ENCODE measurements around the gene LAMC1.

DNA sequence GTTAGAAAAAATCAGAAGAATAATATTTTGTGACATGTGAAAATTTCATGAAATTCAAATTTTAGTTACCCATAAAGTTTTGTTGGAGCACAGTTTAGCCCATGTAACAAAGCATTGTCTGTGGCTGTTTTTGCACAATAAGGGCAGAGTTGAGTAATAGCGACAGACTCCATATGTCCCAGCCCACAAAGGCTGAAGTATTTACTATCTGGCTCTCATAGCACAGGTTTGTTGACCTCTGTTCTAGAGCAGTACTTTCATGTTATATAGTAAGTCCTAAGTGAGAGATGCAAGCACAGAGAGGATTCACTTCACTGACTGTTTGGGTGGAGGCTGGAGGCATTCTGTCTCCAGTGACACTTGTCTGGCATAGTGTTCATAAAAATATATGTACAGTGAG, 6.8 kb downstream of the LAMC1 start:
- TF ChIP-seq, protein P1, sequence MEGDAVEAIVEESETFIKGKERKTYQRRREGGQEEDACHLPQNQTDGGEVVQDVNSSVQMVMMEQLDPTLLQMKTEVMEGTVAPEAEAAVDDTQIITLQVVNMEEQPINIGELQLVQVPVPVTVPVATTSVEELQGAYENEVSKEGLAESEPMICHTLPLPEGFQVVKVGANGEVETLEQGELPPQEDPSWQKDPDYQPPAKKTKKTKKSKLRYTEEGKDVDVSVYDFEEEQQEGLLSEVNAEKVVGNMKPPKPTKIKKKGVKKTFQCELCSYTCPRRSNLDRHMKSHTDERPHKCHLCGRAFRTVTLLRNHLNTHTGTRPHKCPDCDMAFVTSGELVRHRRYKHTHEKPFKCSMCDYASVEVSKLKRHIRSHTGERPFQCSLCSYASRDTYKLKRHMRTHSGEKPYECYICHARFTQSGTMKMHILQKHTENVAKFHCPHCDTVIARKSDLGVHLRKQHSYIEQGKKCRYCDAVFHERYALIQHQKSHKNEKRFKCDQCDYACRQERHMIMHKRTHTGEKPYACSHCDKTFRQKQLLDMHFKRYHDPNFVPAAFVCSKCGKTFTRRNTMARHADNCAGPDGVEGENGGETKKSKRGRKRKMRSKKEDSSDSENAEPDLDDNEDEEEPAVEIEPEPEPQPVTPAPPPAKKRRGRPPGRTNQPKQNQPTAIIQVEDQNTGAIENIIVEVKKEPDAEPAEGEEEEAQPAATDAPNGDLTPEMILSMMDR (IDR thresholded peaks at IDR 0.05; ENCODE audit: poor library complexity, severe bottlenecking): no peak
- TF ChIP-seq, protein P2, sequence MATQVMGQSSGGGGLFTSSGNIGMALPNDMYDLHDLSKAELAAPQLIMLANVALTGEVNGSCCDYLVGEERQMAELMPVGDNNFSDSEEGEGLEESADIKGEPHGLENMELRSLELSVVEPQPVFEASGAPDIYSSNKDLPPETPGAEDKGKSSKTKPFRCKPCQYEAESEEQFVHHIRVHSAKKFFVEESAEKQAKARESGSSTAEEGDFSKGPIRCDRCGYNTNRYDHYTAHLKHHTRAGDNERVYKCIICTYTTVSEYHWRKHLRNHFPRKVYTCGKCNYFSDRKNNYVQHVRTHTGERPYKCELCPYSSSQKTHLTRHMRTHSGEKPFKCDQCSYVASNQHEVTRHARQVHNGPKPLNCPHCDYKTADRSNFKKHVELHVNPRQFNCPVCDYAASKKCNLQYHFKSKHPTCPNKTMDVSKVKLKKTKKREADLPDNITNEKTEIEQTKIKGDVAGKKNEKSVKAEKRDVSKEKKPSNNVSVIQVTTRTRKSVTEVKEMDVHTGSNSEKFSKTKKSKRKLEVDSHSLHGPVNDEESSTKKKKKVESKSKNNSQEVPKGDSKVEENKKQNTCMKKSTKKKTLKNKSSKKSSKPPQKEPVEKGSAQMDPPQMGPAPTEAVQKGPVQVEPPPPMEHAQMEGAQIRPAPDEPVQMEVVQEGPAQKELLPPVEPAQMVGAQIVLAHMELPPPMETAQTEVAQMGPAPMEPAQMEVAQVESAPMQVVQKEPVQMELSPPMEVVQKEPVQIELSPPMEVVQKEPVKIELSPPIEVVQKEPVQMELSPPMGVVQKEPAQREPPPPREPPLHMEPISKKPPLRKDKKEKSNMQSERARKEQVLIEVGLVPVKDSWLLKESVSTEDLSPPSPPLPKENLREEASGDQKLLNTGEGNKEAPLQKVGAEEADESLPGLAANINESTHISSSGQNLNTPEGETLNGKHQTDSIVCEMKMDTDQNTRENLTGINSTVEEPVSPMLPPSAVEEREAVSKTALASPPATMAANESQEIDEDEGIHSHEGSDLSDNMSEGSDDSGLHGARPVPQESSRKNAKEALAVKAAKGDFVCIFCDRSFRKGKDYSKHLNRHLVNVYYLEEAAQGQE (IDR thresholded peaks at IDR 0.05; ENCODE audit: borderline replicate concordance): no peak
- no peak for TF ChIP-seq EZH2 (IDR thresholded peaks at IDR 0.05; ENCODE audit: borderline replicate concordance, insufficient read depth, low read length, poor library complexity, severe bottlenecking)
- no peak for TF ChIP-seq POLR2AphosphoS5 (IDR thresholded peaks at IDR 0.05)
- no peak for TF ChIP-seq EP300 (conservative IDR thresholded peaks at IDR 0.05; ENCODE audit: poor library complexity, severe bottlenecking)

Data from neural cell (in vitro differentiated cells).